HG03108 (cell line): ENCODE results near the gene SPAG9.

Source experiments
- ATAC-seq: cut with Tn5 transposase; IDR thresholded peaks from one replicate; pipeline ENCODE4 v1.9.1; 2021; ENCODE audit warnings: moderate library complexity; ENCODE audit not compliant: unreplicated experiment

SPAG9 gene

GRCh38 chr17:51120739-51121619 is at the start of gene SPAG9:
Gene SPAG9, minus strand, starts transcription at chr17:51120868. Its CDS starts 212 bp downstream, at chr17:51120656.
- ATAC-seq = peak; percentile 64

GRCh38 chr17:51169340-51169739 is 48.7 kb upstream of the SPAG9 start:
- ATAC-seq = no peak

GRCh38 chr17:51166987-51167931 is 46.6 kb upstream of the SPAG9 start:
- ATAC-seq = peak; percentile 35

- peak; percentile 81 for ATAC-seq
Measured at GRCh38 chr17:51166198-51166986, 45.7 kb upstream of the SPAG9 start, which contains the start of gene NME2. Gene NME2, plus strand, starts transcription at chr17:51166411. Its CDS starts 420 bp downstream, at chr17:51166831.

- ATAC-seq = no peak
Measured at GRCh38 chr17:51165680-51166197, 45.1 kb upstream of the SPAG9 start.

- no peak for ATAC-seq
Measured at GRCh38 chr17:51164911-51165679, 44.4 kb upstream of the SPAG9 start.

- ATAC-seq = no peak
Measured at GRCh38 chr17:51161541-51161940, 40.9 kb upstream of the SPAG9 start.

GRCh38 chr17:51159604-51160003 is 38.9 kb upstream of the SPAG9 start:
- ATAC-seq = no peak

- ATAC-seq = no peak
Measured at GRCh38 chr17:51155416-51155815, 34.7 kb upstream of the SPAG9 start.

GRCh38 chr17:51154176-51154575 is 33.5 kb upstream of the SPAG9 start:
- no peak for ATAC-seq

- ATAC-seq = peak; percentile 87
Measured at GRCh38 chr17:51153210-51154072, 32.8 kb upstream of the SPAG9 start, which contains the start of gene NME1. Gene NME1, plus strand, starts transcription at chr17:51153559. Its CDS starts 2,096 bp downstream, at chr17:51155655.

GRCh38 chr17:51152766-51153209 is 32.1 kb upstream of the SPAG9 start:
- ATAC-seq = no peak

- ATAC-seq = no peak
Measured at GRCh38 chr17:51150932-51151331, 30.3 kb upstream of the SPAG9 start.

- no peak for ATAC-seq
Measured at GRCh38 chr17:51149163-51149562, 28.5 kb upstream of the SPAG9 start.

- no peak for ATAC-seq
Measured at GRCh38 chr17:51147650-51148049, 27.0 kb upstream of the SPAG9 start.

- ATAC-seq = no peak
Measured at GRCh38 chr17:51144266-51145022, 23.8 kb upstream of the SPAG9 start.

GRCh38 chr17:51142597-51142996 is 21.9 kb upstream of the SPAG9 start:
- no peak for ATAC-seq

GRCh38 chr17:51135956-51136355 is 15.3 kb upstream of the SPAG9 start:
- no peak for ATAC-seq
